H1 (cell line): ENCODE measurements around the gene DGKD. TPM values are rescaled to one million over a fixed set of nuclear protein-coding genes. Genes with fewer than 3 reads are reported as not detected.

Experiments
- CTCF ChIA-PET: fragments of 300-600 bp; sonication (Branson Sonifier 250); formaldehyde crosslinking; loops from one replicate; lab custom pipeline; 2021; ENCODE audit not compliant: partially characterized antibody; lab: Charles Lee
- POLR2A ChIA-PET: fragments of 300-600 bp; sonication (Branson Sonifier 250); formaldehyde crosslinking; loops from one replicate; lab custom pipeline; 2021; ENCODE audit warnings: inconsistent platforms; ENCODE audit not compliant: partially characterized antibody; lab: Charles Lee
- DNase-seq, 2 experiments: peaks; one replicate each; pipeline versions ENCODE4 v3.0.0 to v3.0.0-alpha.2; 2010 to 2022; ENCODE audit warnings: low spot score in 2 of 2, low read depth in 1 of 2, mixed read lengths in 1 of 2
- FAIRE-seq: peaks from 2 replicates; lab custom pipeline; 2011; peaks lifted over from hg19 to GRCh38; lab: Jason Lieb, UNC
- H2AFZ ChIP-seq: 2 replicates; pipeline ENCODE4 v1.8.1; 2012; ENCODE audit warnings: low read length, inconsistent platforms
- H2AK5ac ChIP-seq: 2 replicates; pipeline ENCODE4 v1.6.1; 2013; ENCODE audit warnings: low read depth, low read length
- H2BK120ac ChIP-seq: replicated peaks from 2 replicates; pipeline ENCODE3; 2013; ENCODE audit warnings: low read depth, low read length, inconsistent platforms
- H2BK12ac ChIP-seq: 2 replicates; pipeline ENCODE4 v1.6.1; 2013; ENCODE audit warnings: low read depth, low read length
- H2BK15ac ChIP-seq: 2 replicates; pipeline ENCODE4 v1.6.1; 2013; ENCODE audit warnings: low read length
- H2BK20ac ChIP-seq: 2 replicates; pipeline ENCODE4 v1.6.1; 2013; ENCODE audit warnings: low read length
- H2BK5ac ChIP-seq: 2 replicates; pipeline ENCODE4 v1.6.1; 2013; ENCODE audit warnings: low read depth, low read length
- H3K14ac ChIP-seq: 2 replicates; pipeline ENCODE4 v1.6.1; 2013; ENCODE audit warnings: inconsistent platforms; ENCODE audit not compliant: insufficient read length
- H3K18ac ChIP-seq: 2 replicates; pipeline ENCODE4 v1.6.1; 2013; ENCODE audit warnings: low read length; ENCODE audit errors: extremely low read depth
- H3K23ac ChIP-seq: 2 replicates; pipeline ENCODE4 v1.6.1; 2013; ENCODE audit warnings: inconsistent platforms; ENCODE audit not compliant: insufficient read length
- H3K23me2 ChIP-seq: 2 replicates; pipeline ENCODE4 v1.6.1; 2013; ENCODE audit warnings: low read depth, low read length
- H3K27ac ChIP-seq: 2 replicates; pipeline ENCODE4 v1.6.1; 2011; ENCODE audit warnings: low read depth, low read length, inconsistent platforms
- H3K27me3 ChIP-seq, 4 experiments: replicated peaks in 1 of 4; 1 replicate in 1 of 4; 2 replicates in 3 of 4; pipeline versions ENCODE4 v1.6.1 to v1.8.1; 2011 to 2013; ENCODE audit warnings: low read length in 3 of 4, mild to moderate bottlenecking in 3 of 4, inconsistent platforms in 2 of 4, mixed read lengths in 2 of 4, moderate library complexity in 1 of 4; ENCODE audit not compliant: control insufficient read depth in 3 of 4, insufficient read depth in 3 of 4; ENCODE audit errors: extremely low read depth in 1 of 4
- H3K36me3 ChIP-seq, 4 experiments: 2 replicates each; pipeline versions ENCODE4 v1.6.1 to v1.8.1; 2011 to 2013; ENCODE audit warnings: mild to moderate bottlenecking in 4 of 4, low read length in 3 of 4, moderate library complexity in 2 of 4, control low read depth in 1 of 4, inconsistent platforms in 1 of 4; ENCODE audit not compliant: insufficient read depth in 4 of 4, control insufficient read depth in 2 of 4
- H3K4ac ChIP-seq: replicated peaks from 2 replicates; pipeline ENCODE3; 2013; ENCODE audit warnings: low read length, low read depth, mixed read lengths, inconsistent platforms; ENCODE audit not compliant: insufficient read length
- H3K4me1 ChIP-seq, 4 experiments: replicated peaks in 1 of 4; 1 replicate in 1 of 4; 2 replicates in 3 of 4; pipeline versions ENCODE4 v1.6.1 to v1.8.1; 2011 to 2013; ENCODE audit warnings: low read length in 3 of 4, inconsistent platforms in 2 of 4, mixed read lengths in 1 of 4; ENCODE audit not compliant: insufficient read depth in 4 of 4, control insufficient read depth in 3 of 4
- H3K4me2 ChIP-seq, 2 experiments: 2 replicates each; pipeline versions ENCODE4 v1.6.1 to v1.8.1; 2011 to 2013; ENCODE audit warnings: low read depth in 2 of 2, low read length in 2 of 2, control low read depth in 1 of 2, inconsistent platforms in 1 of 2, mild to moderate bottlenecking in 1 of 2; ENCODE audit not compliant: insufficient read depth in 1 of 2
- H3K4me3 ChIP-seq, 4 experiments: fragments of 200-600, 300-600 bp in 1 of 4; sonication (generic), shearing (Covaris generic), sonication (Bioruptor Twin) in 1 of 4; 2 replicates each; pipeline versions ENCODE4 v1.5.1 to v1.8.1; 2011 to 2016; ENCODE audit warnings: low read length in 4 of 4, low read depth in 3 of 4, control low read depth in 2 of 4, inconsistent platforms in 2 of 4, mild to moderate bottlenecking in 2 of 4, mixed read lengths in 1 of 4, moderate library complexity in 1 of 4; ENCODE audit not compliant: insufficient read depth in 2 of 4; ENCODE audit errors: extremely low read depth in 1 of 4
- H3K56ac ChIP-seq: replicated peaks from 2 replicates; pipeline ENCODE3; 2013; ENCODE audit warnings: low read depth, mild to moderate bottlenecking, mixed read lengths, low read length, inconsistent platforms; ENCODE audit not compliant: insufficient read length
- H3K79me1 ChIP-seq: 2 replicates; pipeline ENCODE4 v1.6.1; 2013; ENCODE audit warnings: low read depth, low read length, control low read depth
- H3K79me2 ChIP-seq, 2 experiments: 2 replicates each; pipeline versions ENCODE4 v1.6.1 to v1.8.1; 2012 to 2013; ENCODE audit warnings: low read length in 2 of 2, mild to moderate bottlenecking in 2 of 2, inconsistent platforms in 1 of 2; ENCODE audit not compliant: insufficient read depth in 2 of 2, control insufficient read depth in 1 of 2
- H3K9ac ChIP-seq, 4 experiments: replicated peaks in 1 of 4; 1 replicate in 1 of 4; 2 replicates in 3 of 4; pipeline versions ENCODE4 v1.6.1 to v1.8.1; 2011 to 2013; ENCODE audit warnings: low read depth in 3 of 4, low read length in 3 of 4, control low read depth in 2 of 4, mild to moderate bottlenecking in 2 of 4, moderate library complexity in 2 of 4, inconsistent platforms in 1 of 4; ENCODE audit errors: extremely low read depth in 1 of 4
- H3K9me3 ChIP-seq, 2 experiments: 2 replicates each; pipeline versions ENCODE4 v1.6.1 to v1.8.1; 2012 to 2013; ENCODE audit warnings: mild to moderate bottlenecking in 2 of 2, moderate library complexity in 2 of 2, control low read depth in 1 of 2, inconsistent platforms in 1 of 2, low read depth in 1 of 2, low read length in 1 of 2, mixed read lengths in 1 of 2; ENCODE audit not compliant: insufficient read depth in 2 of 2
- H4K20me1 ChIP-seq, 2 experiments: replicated peaks in 1 of 2; 2 replicates each; pipeline versions ENCODE3 to v1.8.1; 2011 to 2013; ENCODE audit warnings: inconsistent platforms in 2 of 2, low read length in 2 of 2, mild to moderate bottlenecking in 1 of 2; ENCODE audit not compliant: insufficient read depth in 2 of 2, control insufficient read depth in 1 of 2
- H4K5ac ChIP-seq: 2 replicates; pipeline ENCODE4 v1.6.1; 2013; ENCODE audit warnings: low read length, low read depth, mixed read lengths, inconsistent platforms; ENCODE audit not compliant: insufficient read length
- H4K8ac ChIP-seq: 2 replicates; pipeline ENCODE4 v1.8.0; 2013; ENCODE audit warnings: mild to moderate bottlenecking, moderate library complexity, low read length, inconsistent platforms; ENCODE audit not compliant: insufficient read depth; ENCODE audit errors: extremely low read depth
- H4K91ac ChIP-seq: replicated peaks from 2 replicates; pipeline ENCODE3; 2013; ENCODE audit warnings: low read length, mixed read lengths, inconsistent platforms; ENCODE audit not compliant: insufficient read length
- WGBS, 2 experiments: shearing (Covaris generic) in 1 of 2; methylation state at CpG; one replicate each; pipeline versions ENCODE4 v1.1.6 to v1.1.7; 2013 to 2015; ENCODE audit warnings: low lambda C conversion rate in 2 of 2, mixed read lengths in 2 of 2, inconsistent platforms in 1 of 2, low coverage in 1 of 2, missing lambda C conversion rate in 1 of 2; ENCODE audit not compliant: insufficient replicate concordance in 2 of 2, insufficient coverage in 1 of 2, insufficient read length in 1 of 2; ENCODE audit errors: extremely low coverage in 1 of 2, missing lambda C conversion rate in 1 of 2; 5-methylcytosine and 5-hydroxymethylcytosine counted together
- polyA plus RNA-seq, 7 experiments: library from polyadenylated mRNA; depleted of rRNA in 3 of 7; stranded (reverse) in 5 of 7; unstranded in 2 of 7; fragments of >200 nt in 5 of 7; fragments of 200-250 nt in 2 of 7; gene quantifications; 1 replicate in 5 of 7; 2 replicates in 1 of 7; 4 replicates in 1 of 7; pipeline versions ENCODE4 v1.2.1 to v1.2.3, GENCODE V29; 2011 to 2013; ENCODE audit warnings: missing spikeins in 2 of 7, mixed read lengths in 2 of 7
- total RNA-seq: library from RNA; stranded (reverse); fragmentation: NEBNext Ultra II Directional; extraction: Animal tissue kit (Norgen Biotek cat#: 25700); gene quantifications from 2 replicates; pipeline ENCODE4 v1.2.1, GENCODE V29; 2021

DGKD gene
- total and polyA plus RNA-seq, 2 of the 8 experiments (the other 6 are each of a cell fraction or from before 2014, with no cell fraction given): 7.7 to 30.9 TPM

GRCh38 chr2:233459426-233459825 is 105.1 kb downstream of the DGKD start:
- Histone ChIP-seq H3K27ac (no peak overlapping the region), H3K18ac (no peak overlapping the region), H3K79me1 (no peaks in the 10 kb centered on the region), H3K4ac (no peak overlapping the region), H3K9me3 (no peaks in the 10 kb centered on the region), H2BK20ac (no peak overlapping the region), H3K23me2 (peaks cover 2% of the 10 kb centered on the region; the same call in 1 of the 2 replicates), H3K27me3 (no peaks in the 10 kb centered on the region), H4K20me1 (peaks cover 0 to 2% of the 10 kb centered on the region in 2 experiments), H2BK120ac (no peak overlapping the region), H3K14ac (no peak overlapping the region), H2AFZ (no peak overlapping the region), H3K56ac (no peak overlapping the region), H3K4me3 (no peak overlapping the region), H3K79me2 (no peaks in the 10 kb centered on the region), H4K5ac (no peak overlapping the region), H4K8ac (no peak overlapping the region), H2BK5ac (no peak overlapping the region), H2BK12ac (no peak overlapping the region), H2AK5ac (no peak overlapping the region), H3K4me1 (no peaks in the 10 kb centered on the region), H3K4me2 (no peak overlapping the region), H3K36me3 (peaks cover 0 to 8% (median 3%) of the 10 kb centered on the region in 4 experiments; a peak in 4 of 8 replicates), H3K9ac (no peak overlapping the region), H2BK15ac (no peak overlapping the region), H4K91ac (no peak overlapping the region), H3K23ac (no peak overlapping the region)
- DNase-seq (no peak), FAIRE-seq (no peak)
- POLR2A ChIA-PET: no interaction called here
- CTCF ChIA-PET: interaction anchor here (4.5 kb wide), 1 partner anchor 12 kb away, joined by 25 read pairs; no protein-coding TSS in a partner anchor
- 94% methylated on average over 5 of the region's 10 CpGs; no CpG with 5 or more reads in 1 of the 2 experiments for WGBS, 2 experiments
